Panc1 (cell line): ENCODE measurements around the gene MBOAT7. TPM values are rescaled to one million over a fixed set of nuclear protein-coding genes. Genes with fewer than 3 reads are reported as not detected.
A peak's percentile ranks its signal among the peaks of the same experiment; 100 is the strongest.

Experiments used
- ATAC-seq: fragments of 200-7000 bp; cut with Tn5 transposase; 2 replicates; pipeline ENCODE4 v1.9.1; 2020; ENCODE audit warnings: mild to moderate bottlenecking, moderate library complexity
- BruUV-seq: library from RNA; stranded (reverse); fragments of 400-500 nt; replicated peaks from 2 replicates; lab custom pipeline; 2021; lab: Mats Ljungman, UMichigan
- CTCF ChIA-PET: fragments of 300-600 bp; sonication (Branson Sonifier 250); formaldehyde crosslinking; loops from one replicate; lab custom pipeline; 2022; ENCODE audit warnings: antibody characterized with exemption; lab: Charles Lee
- POLR2A ChIA-PET: fragments of 300-600 bp; sonication (Branson Sonifier 250); formaldehyde crosslinking; loops from one replicate; lab custom pipeline; 2022; ENCODE audit warnings: antibody characterized with exemption; lab: Charles Lee
- DNase-seq: peaks from one replicate; pipeline ENCODE4 v3.0.0-alpha.2; 2010; ENCODE audit warnings: low read depth, low spot score
- H3K27ac ChIP-seq: 2 replicates; pipeline ENCODE4 v1.5.1; 2011; ENCODE audit warnings: mild to moderate bottlenecking, low read length, inconsistent platforms
- H3K27me3 ChIP-seq: fragments of 200-500 bp; sonication (Bioruptor generic); 2 replicates; pipeline ENCODE4 v1.6.0; 2014; ENCODE audit warnings: low read length, inconsistent platforms; ENCODE audit not compliant: control insufficient read depth, insufficient read depth
- H3K36me3 ChIP-seq: fragments of 200-500 bp; sonication (Bioruptor generic); 2 replicates; pipeline ENCODE4 v1.5.1; 2014; ENCODE audit warnings: inconsistent platforms, mild to moderate bottlenecking, low read length, moderate library complexity; ENCODE audit not compliant: control insufficient read depth, insufficient read depth
- H3K4me1 ChIP-seq: 2 replicates; pipeline ENCODE4 v1.5.1; 2011; ENCODE audit warnings: inconsistent platforms, mild to moderate bottlenecking, low read length, moderate library complexity; ENCODE audit not compliant: control insufficient read depth, insufficient read depth
- H3K4me3 ChIP-seq, 2 experiments: 2 replicates each; pipeline ENCODE4 v1.5.1; 2011 to 2012; ENCODE audit warnings: low read depth in 2 of 2, low read length in 2 of 2, mild to moderate bottlenecking in 2 of 2, inconsistent platforms in 1 of 2, moderate library complexity in 1 of 2
- H3K9me3 ChIP-seq: fragments of 200-500 bp; sonication (Bioruptor generic); 2 replicates; pipeline ENCODE4 v1.5.1; 2014; ENCODE audit warnings: low read depth, mild to moderate bottlenecking, inconsistent platforms, low read length, moderate library complexity; ENCODE audit not compliant: control insufficient read depth, insufficient read depth
- POLR2AphosphoS5 ChIP-seq: IDR thresholded peaks from 2 replicates; pipeline ENCODE4 v1.6.1; 2012; ENCODE audit warnings: mild to moderate bottlenecking, low read depth, low read length, moderate library complexity
- SIN3A ChIP-seq: IDR thresholded peaks from 2 replicates; pipeline ENCODE4 v1.6.1; 2012; ENCODE audit warnings: low read depth, mild to moderate bottlenecking, low read length, moderate library complexity, borderline replicate concordance; ENCODE audit not compliant: insufficient read depth
- TCF7L2 ChIP-seq: IDR thresholded peaks from 2 replicates; pipeline ENCODE4 v1.6.1; 2011; ENCODE audit warnings: mild to moderate bottlenecking, low read depth, low read length, inconsistent platforms
- in situ Hi-C: cut with HindIII; loops from 2 replicates; pipeline ENCODE4 v1.10.0; 2016; ENCODE audit warnings: low sequenced_read_pairs, low pct_unique_long_range_greater_than_20kb
- intact Hi-C: fragments of 100-400 bp; cut with micrococcal nuclease; formaldehyde crosslinking; loops from one replicate; pipeline ENCODE4 v1.10.0; 2022; ENCODE audit not compliant: unreplicated experiment
- total RNA-seq: library from RNA; stranded (reverse); gene quantifications from one replicate; pipeline ENCODE4 v1.2.1, GENCODE V29; 2021; ENCODE audit not compliant: unreplicated experiment
- TF ChIP-seq, protein P1 (sequence below), 2 experiments: IDR thresholded peaks; 2 replicates each; pipeline ENCODE4 v1.6.1; 2011 to 2012; ENCODE audit warnings: low read depth in 2 of 2, control low read depth in 1 of 2, low read length in 1 of 2, mild to moderate bottlenecking in 1 of 2, moderate library complexity in 1 of 2; ENCODE audit not compliant: insufficient read depth in 1 of 2

MBOAT7 gene
- total RNA-seq, 1 experiment from 2014 or later = 264 TPM

- CTCF ChIA-PET = interaction anchor here (1.8 kb wide), 1 partner anchor 346 kb away, joined by 5 read pairs; no protein-coding TSS in a partner anchor
- in situ Hi-C loops = no loop called here
- Histone ChIP-seq H3K27ac (peak overlapping the region; percentile 89), H3K4me1 (peaks cover 30% of the 10 kb centered on the region), H3K4me3 (peak overlapping the region; percentile 68 to 78), H3K9me3 (no peaks in the 10 kb centered on the region), H3K27me3 (no peaks in the 10 kb centered on the region), H3K36me3 (peaks cover 16% of the 10 kb centered on the region)
- 0 out of 2 replicates have a peak, but pooled peaks have one; percentile 30 for TF ChIP-seq TCF7L2
- TF ChIP-seq, protein P1, sequence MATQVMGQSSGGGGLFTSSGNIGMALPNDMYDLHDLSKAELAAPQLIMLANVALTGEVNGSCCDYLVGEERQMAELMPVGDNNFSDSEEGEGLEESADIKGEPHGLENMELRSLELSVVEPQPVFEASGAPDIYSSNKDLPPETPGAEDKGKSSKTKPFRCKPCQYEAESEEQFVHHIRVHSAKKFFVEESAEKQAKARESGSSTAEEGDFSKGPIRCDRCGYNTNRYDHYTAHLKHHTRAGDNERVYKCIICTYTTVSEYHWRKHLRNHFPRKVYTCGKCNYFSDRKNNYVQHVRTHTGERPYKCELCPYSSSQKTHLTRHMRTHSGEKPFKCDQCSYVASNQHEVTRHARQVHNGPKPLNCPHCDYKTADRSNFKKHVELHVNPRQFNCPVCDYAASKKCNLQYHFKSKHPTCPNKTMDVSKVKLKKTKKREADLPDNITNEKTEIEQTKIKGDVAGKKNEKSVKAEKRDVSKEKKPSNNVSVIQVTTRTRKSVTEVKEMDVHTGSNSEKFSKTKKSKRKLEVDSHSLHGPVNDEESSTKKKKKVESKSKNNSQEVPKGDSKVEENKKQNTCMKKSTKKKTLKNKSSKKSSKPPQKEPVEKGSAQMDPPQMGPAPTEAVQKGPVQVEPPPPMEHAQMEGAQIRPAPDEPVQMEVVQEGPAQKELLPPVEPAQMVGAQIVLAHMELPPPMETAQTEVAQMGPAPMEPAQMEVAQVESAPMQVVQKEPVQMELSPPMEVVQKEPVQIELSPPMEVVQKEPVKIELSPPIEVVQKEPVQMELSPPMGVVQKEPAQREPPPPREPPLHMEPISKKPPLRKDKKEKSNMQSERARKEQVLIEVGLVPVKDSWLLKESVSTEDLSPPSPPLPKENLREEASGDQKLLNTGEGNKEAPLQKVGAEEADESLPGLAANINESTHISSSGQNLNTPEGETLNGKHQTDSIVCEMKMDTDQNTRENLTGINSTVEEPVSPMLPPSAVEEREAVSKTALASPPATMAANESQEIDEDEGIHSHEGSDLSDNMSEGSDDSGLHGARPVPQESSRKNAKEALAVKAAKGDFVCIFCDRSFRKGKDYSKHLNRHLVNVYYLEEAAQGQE (IDR thresholded peaks at IDR 0.05; ENCODE audit: insufficient read depth in 1 of 2, low read depth in 2 of 2, low read length in 1 of 2) = no peak
- ATAC-seq (no peak), DNase-seq (no peak)
- intact Hi-C loops = no loop called here
- BruUV-seq = no TSS peak
- POLR2A ChIA-PET = no interaction called here
These were observed 50.7 kb downstream of the MBOAT7 start for GRCh38 chr19:54138489-54139256.

GRCh38 chr19:54137699-54138488, 51.5 kb downstream of the MBOAT7 start, which contains the start of gene CNOT3:
CNOT3 (plus strand) TSS chr19:54137762; CDS start chr19:54142979, 5,217 bp downstream.
- ChIA-PET POLR2A (interaction anchor here (1.2 kb wide), 2 partner anchors 20 to 21 kb away, joined by 3 to 4 read pairs; partner anchors contain the start of gene LENG1), CTCF (interaction anchor here (0.7 to 1.8 kb wide), 2 partner anchors 20 to 345 kb away, joined by 4 to 5 read pairs; no protein-coding TSS in a partner anchor)
- H3K27me3 ChIP-seq = no peaks in the 10 kb centered on the region
- H3K36me3 ChIP-seq = peaks cover 8% of the 10 kb centered on the region
- peaks cover 30% of the 10 kb centered on the region for H3K4me1 ChIP-seq
- peak within 1 kb of the TSS; percentile 68 to 97 for H3K4me3 ChIP-seq
- no TSS peak for BruUV-seq
- H3K27ac ChIP-seq = peak within 1 kb of the TSS; percentile 95
- ATAC-seq = no peak
- H3K9me3 ChIP-seq = no peaks in the 10 kb centered on the region
- in situ Hi-C loops (no loop called here), intact Hi-C loops (no loop called here)
- TF ChIP-seq POLR2AphosphoS5 = peak; percentile 87
- TF ChIP-seq TCF7L2 = no peak
- TF ChIP-seq SIN3A = peak; percentile 81; the same call in 1 of the 2 replicates
- no peak for DNase-seq
